Erythroblast (primary cell): ENCODE measurements around the gene TRIM31.

ENCODE experiments used
- GATA1 ChIP-seq: IDR thresholded peaks from 2 replicates; pipeline ENCODE4 v1.6.1; 2011; ENCODE audit warnings: low read depth, mild to moderate bottlenecking, control low read depth, low read length, moderate library complexity
- POLR2A ChIP-seq: IDR thresholded peaks from 2 replicates; pipeline ENCODE4 v1.6.1; 2011; ENCODE audit warnings: mild to moderate bottlenecking, low read length

- TF ChIP-seq POLR2A, result peak; percentile 35
- no peak for TF ChIP-seq GATA1
Measured at GRCh38 chr6:30158475-30159040, 45.7 kb upstream of the TRIM31 start.
